ENCODE data around the gene TPTE2.

The TPTE2 gene

GRCh38 chr13:19596086-19596485 lies 34.8 kb upstream of the TPTE2 start:
- no peak overlapping the region for H3K4me3 ChIP-seq (ENCODE audit: low read depth, low read length)
- no peak overlapping the region for H3K27ac ChIP-seq
- H2AFZ ChIP-seq = no peak overlapping the region
- H3K79me2 ChIP-seq = no peaks in the 10 kb centered on the region
- H3K36me3 ChIP-seq (ENCODE audit: control insufficient read depth, insufficient read depth, low read length) = no peaks in the 10 kb centered on the region
- no peaks in the 10 kb centered on the region for H3K4me1 ChIP-seq
- TF ChIP-seq CTCF (IDR thresholded peaks at IDR 0.05) = no peak
- no peaks in the 10 kb centered on the region for H3K9me3 ChIP-seq (ENCODE audit: control insufficient read depth, low read length)
- H3K9ac ChIP-seq = no peak overlapping the region
- H3K4me2 ChIP-seq (ENCODE audit: low read length) = no peak overlapping the region
- no peaks in the 10 kb centered on the region for H3K27me3 ChIP-seq (ENCODE audit: control insufficient read depth, insufficient read depth, low read length)

GRCh38 chr13:19592657-19593180 lies 31.4 kb upstream of the TPTE2 start:
- Histone ChIP-seq H3K4me2 (ENCODE audit: low read length) (no peak overlapping the region), H2AFZ (no peak overlapping the region), H3K36me3 (ENCODE audit: control insufficient read depth, insufficient read depth, low read length) (no peaks in the 10 kb centered on the region), H3K4me1 (peaks cover under 1% of the 10 kb centered on the region), H3K4me3 (ENCODE audit: low read depth, low read length) (no peak overlapping the region), H3K27ac (no peak overlapping the region), H3K9ac (no peak overlapping the region), H3K79me2 (no peaks in the 10 kb centered on the region), H3K27me3 (ENCODE audit: control insufficient read depth, insufficient read depth, low read length) (no peaks in the 10 kb centered on the region), H3K9me3 (ENCODE audit: control insufficient read depth, low read length) (no peaks in the 10 kb centered on the region)
- TF ChIP-seq CTCF (IDR thresholded peaks at IDR 0.05) = no peak

- Histone ChIP-seq H3K36me3 (ENCODE audit: control insufficient read depth, insufficient read depth, low read length) (no peaks in the 10 kb centered on the region), H3K4me2 (ENCODE audit: low read length) (no peak overlapping the region), H3K9ac (no peak overlapping the region), H2AFZ (no peak overlapping the region), H3K4me3 (ENCODE audit: low read depth, low read length) (no peak overlapping the region), H3K9me3 (ENCODE audit: control insufficient read depth, low read length) (no peaks in the 10 kb centered on the region), H3K27ac (no peak overlapping the region), H3K27me3 (ENCODE audit: control insufficient read depth, insufficient read depth, low read length) (no peaks in the 10 kb centered on the region), H3K4me1 (peaks cover 3% of the 10 kb centered on the region), H3K79me2 (no peaks in the 10 kb centered on the region)
- no peak for TF ChIP-seq CTCF (IDR thresholded peaks at IDR 0.05)
Measured at GRCh38 chr13:19591864-19592263, 30.5 kb upstream of the TPTE2 start.

- no peak for TF ChIP-seq CTCF (IDR thresholded peaks at IDR 0.05)
Measured at GRCh38 chr13:19590423-19590822, 29.1 kb upstream of the TPTE2 start.

GRCh38 chr13:19589312-19589711 lies 28.0 kb upstream of the TPTE2 start:
- Histone ChIP-seq H3K36me3 (ENCODE audit: control insufficient read depth, insufficient read depth, low read length) (no peaks in the 10 kb centered on the region), H3K27ac (no peak overlapping the region), H3K27me3 (ENCODE audit: control insufficient read depth, insufficient read depth, low read length) (no peaks in the 10 kb centered on the region), H3K4me3 (ENCODE audit: low read depth, low read length) (no peak overlapping the region), H2AFZ (no peak overlapping the region), H3K4me2 (ENCODE audit: low read length) (no peak overlapping the region), H3K4me1 (peaks cover 3% of the 10 kb centered on the region), H3K79me2 (no peaks in the 10 kb centered on the region), H3K9me3 (ENCODE audit: control insufficient read depth, low read length) (no peaks in the 10 kb centered on the region), H3K9ac (no peak overlapping the region)
- TF ChIP-seq CTCF (IDR thresholded peaks at IDR 0.05) = no peak

More at GRCh38 chr13:19590423-19590822, 29.1 kb upstream of the TPTE2 start:
- peaks cover 3% of the 10 kb centered on the region for H3K4me1 ChIP-seq
- no peaks in the 10 kb centered on the region for H3K27me3 ChIP-seq (ENCODE audit: control insufficient read depth, insufficient read depth, low read length)
- H3K27ac ChIP-seq = no peak overlapping the region
- H3K9me3 ChIP-seq (ENCODE audit: control insufficient read depth, low read length) = no peaks in the 10 kb centered on the region
- H3K4me2 ChIP-seq (ENCODE audit: low read length) = no peak overlapping the region
- no peaks in the 10 kb centered on the region for H3K79me2 ChIP-seq
- no peak overlapping the region for H3K4me3 ChIP-seq (ENCODE audit: low read depth, low read length)
- H3K9ac ChIP-seq = no peak overlapping the region
- no peak overlapping the region for H2AFZ ChIP-seq
- H3K36me3 ChIP-seq (ENCODE audit: control insufficient read depth, insufficient read depth, low read length) = no peaks in the 10 kb centered on the region
